Esophagus mucosa (tissue), 1 donor: ENCODE data around the gene MYL6. TPM values are rescaled to one million over a fixed set of nuclear protein-coding genes. Genes with fewer than 3 reads are reported as not detected.

Source experiments
- ATAC-seq: fragments of 200-7000 bp; cut with Tn5 transposase; one replicate; pipeline ENCODE4 v1.9.1; 2020
- total RNA-seq: library from RNA; stranded (reverse); gene quantifications from one replicate; pipeline ENCODE4 v1.2.4, GENCODE V29; 2023
- donor health status: DM: yes; HTN: yes; CAD: no.

Gene MYL6
- total RNA-seq, 1 donor from 2014 or later: 1,179 TPM

DNA sequence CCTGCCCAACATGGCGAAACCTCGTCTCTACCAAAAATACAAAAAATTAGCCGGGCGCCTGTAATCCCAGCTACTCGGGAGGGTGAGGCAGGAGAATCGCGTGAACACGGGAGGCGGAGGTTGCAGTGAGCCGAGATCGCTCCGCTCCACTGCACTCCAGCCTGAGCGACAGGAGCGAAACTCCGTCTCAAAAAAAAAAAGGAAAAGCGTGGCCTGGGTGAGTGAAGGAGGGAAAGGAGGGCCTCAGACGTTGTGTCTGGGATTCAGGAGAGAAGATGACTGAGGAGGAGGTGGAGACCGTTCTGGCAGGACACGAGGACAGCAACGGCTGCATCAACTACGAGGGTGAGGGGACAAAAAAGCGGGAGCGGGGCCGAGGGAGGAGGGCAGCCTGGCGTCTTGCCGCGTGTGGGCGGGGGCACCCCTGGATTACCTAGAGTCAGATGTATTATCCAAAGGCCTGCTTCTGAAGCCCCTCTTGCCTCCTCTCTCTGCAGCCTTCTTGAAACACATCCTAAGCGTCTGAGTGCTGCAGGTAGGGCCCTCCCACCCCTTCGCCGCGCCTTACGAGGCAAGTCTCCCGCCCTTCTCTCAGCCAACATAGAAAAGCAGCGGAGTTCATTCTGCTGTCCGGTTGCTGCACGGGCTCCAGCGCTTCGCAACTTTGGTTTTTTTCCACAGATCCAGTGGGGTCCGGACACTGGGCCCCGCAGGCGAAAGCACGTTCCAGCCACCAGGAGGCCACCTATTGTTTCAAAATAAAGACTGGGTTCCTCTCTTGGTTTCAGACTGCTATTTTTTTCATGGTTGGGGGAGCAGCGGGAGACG is 744 bp upstream of the MYL6 start:
- peak; percentile 31 for ATAC-seq

DNA sequence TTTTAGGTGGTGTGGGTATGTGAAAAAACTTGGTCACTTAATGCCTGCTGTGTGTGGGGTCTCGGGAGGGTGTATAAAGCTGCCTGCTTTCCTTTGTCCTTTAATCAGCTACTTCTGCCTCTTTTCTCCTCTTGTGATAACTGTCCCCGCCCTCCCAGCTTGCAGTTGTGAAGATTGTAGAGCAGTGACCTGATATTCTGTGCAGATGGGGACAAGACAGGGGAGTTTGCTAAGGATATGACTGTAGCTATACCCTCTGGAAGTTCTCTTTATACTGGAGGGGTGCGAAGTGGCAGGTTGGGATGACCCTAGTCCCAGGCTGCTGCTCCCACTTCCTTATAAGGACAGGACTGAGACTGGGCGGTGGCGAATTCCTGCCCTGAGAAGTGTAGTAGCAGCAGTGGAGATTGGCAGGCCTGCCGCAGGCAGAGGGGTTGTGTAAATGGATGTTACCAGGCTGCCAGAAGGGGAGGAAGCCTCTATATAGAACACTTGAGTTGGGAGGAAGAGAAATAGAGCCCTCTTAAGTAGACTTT is 835 bp downstream of the MYL6 start:
- ATAC-seq: peak; percentile 72

DNA sequence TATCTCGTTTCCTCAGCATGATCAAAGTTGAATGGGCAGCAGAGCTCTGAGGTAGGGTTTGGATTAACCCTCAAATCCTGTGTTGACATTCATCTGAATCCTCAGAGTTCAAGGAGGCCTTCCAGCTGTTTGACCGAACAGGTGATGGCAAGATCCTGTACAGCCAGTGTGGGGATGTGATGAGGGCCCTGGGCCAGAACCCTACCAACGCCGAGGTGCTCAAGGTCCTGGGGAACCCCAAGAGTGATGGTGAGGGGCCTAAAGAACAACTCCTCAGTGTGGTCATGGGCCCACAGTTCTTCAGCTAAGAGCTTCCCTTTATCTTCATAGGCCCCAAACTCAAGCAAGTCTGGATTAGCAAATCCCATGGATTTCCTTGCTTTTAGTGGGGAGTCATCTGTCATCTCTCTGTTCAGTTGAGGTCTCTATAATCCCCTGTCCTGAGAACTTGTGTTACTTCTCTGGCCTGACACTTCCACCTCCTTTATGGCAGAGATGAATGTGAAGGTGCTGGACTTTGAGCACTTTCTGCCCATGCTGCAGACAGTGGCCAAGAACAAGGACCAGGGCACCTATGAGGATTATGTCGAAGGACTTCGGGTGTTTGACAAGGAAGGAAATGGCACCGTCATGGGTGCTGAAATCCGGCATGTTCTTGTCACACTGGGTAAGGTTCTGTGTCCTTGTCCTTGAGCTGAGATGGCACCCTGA is 1.5 kb downstream of the MYL6 start:
- ATAC-seq: no peak

DNA sequence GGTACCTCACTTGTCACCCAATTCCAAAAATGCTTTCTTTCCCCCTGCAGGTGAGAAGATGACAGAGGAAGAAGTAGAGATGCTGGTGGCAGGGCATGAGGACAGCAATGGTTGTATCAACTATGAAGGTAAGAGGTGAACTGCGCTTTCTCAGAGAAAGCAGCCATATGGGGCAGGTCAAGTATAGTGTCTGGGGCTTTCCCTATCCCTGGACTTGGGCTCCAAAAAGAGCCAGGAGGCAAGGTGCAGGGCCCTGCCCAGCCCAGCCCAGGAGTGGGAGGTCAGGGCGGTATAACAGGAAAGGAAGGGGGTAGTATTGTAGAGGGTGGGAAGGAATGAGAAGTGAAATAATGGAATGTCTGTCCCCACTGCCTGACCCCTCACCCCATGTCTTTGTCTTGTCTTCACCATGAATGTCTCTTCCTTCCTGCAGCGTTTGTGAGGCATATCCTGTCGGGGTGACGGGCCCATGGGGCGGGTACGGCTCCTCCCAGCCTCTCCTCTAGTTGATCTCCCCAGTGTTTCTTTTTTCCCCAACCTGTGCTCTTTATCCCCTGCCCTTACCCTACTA is 2.1 kb downstream of the MYL6 start:
- peak; percentile 22 for ATAC-seq

DNA sequence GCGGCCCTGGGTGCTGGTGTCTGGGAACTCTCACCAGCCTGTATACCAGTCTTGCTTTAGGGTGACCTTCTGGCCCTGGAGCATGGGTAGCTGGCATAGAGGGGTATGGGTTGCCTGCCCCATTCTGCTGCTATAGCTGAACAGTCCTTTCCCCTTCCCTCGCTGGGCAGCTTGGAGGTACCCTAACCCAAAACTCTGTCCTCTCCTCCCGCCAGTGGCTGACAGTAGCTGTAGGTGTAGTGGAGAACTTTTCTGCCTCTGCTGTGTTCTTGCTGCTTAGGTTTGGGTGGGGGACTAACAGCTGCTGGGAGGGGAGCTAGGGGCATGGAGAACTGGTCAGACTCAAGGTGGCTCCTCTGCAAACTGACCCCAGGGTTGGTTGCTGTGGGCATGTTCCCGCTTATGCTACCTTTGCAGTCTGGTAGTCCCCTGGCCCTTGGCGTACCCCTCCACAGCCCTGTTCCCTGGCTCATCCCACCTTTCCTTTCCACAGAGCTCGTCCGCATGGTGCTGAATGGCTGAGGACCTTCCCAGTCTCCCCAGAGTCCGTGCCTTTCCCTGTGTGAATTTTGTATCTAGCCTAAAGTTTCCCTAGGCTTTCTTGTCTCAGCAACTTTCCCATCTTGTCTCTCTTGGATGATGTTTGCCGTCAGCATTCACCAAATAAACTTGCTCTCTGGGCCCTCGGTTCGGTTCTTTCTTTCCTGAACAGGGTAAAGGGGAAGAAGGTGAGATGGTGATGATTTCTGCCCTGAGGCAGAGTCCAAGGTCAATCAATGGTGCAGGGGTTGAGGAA is 2.9 kb downstream of the MYL6 start:
- no peak for ATAC-seq

DNA sequence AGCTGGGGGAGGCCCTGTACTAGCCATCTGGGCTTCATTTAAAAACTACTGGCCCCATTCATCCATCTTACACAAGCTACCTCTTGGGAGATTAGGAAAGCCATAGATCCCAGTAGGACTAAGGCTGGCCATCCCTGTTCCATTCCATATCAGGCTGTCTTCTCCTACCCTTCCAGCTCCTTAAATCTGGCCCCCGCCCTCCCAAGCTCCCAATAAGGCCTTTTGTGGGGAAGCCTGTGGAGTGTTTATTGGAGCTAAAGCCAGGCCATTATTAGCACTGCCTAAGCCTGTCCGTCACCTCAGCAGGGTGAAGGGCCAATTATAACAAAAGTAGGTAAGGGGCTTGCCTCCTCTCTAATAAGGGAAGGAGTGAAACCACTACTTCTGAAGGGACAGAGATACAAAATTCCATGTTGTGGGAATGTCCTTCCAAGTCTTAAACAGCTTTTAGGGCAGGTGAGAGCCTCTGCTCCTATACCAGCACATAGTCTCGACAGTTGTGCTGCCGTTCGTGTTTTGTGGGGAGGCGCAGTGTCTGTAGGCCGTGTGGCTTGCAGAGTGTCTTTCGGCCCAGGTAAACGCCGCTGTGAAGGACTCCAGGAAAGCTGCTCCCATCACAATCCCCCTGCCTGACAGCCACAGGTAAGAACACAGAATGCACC is 3.7 kb downstream of the MYL6 start:
- ATAC-seq: no peak

DNA sequence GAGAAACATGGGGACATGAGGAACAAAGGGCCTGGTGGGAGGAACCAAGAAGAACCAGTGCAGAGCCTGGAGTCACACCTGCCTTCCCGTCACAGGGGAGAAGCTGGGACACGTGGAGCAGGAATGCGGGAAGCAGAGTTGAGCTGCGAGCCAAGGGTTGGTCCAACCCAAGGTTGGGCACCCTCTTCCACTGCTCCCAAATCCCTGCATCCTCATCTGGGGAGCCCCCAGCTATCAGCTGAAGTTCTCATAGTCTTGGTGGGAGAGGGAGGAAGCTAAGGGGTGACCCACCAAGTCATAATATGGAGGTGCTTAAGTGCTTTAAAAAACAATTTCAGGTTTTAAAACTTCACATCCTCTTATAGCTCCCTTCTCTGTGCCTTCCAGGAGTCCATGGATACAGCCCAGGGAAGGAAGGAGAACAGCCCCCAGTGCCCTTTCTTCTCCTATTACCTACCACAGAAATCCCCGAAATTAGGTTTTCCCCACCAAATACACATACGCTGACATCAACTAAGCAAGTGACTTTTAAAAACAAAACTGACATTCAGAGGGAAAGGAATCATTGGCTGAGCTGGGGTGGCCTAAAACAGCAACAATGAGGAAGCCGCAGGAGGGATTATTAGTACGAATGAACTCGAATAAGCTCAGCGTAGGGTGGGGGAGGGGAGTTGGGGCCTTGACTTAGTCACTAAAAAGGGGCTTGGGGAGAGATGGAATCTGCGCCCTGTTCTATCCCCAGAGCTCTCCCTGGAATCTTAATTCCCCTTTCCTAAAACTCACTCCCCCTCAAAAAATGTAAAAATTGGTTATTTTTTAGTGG is 4.5 kb downstream of the MYL6 start:
- no peak for ATAC-seq

DNA sequence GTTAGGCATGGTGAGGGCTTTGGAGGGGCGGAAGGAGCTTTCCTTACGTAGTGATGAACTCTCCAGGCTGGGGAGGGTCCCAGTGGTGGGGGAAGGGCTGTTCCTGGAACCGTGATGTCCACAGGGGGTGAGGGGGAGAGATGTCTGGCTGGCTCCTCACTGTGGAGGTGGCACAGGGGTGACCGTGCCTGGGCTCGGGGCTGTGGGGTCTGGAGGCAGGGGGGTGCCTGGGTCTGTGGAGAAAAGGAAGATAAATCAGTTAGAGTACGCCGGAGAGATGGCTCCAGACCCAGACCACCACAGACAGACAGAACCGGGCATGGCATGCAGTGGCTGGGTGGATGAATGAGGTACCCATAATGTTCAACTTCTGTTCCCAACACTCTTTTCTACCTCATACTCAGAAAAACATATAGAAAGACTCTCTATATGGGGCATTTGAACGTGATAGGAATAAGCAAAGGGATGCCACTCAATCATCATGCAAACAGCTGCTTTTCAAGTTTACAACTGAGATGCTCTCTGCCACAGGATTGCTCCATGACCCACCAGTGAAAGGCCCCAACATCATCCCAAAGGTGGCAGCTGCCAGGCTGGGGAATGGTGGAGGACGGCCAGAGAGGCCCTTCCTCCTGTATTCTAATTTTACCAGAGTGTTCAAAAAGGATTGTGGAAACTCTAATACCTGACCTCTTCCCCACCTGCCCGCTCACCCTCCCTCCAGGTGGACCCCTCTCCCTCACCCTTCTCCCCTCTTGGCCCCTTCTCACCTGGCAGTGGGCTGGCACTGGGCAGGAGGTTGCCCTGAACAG is 5.6 kb downstream of the MYL6 start:
- peak; percentile 0 for ATAC-seq

DNA sequence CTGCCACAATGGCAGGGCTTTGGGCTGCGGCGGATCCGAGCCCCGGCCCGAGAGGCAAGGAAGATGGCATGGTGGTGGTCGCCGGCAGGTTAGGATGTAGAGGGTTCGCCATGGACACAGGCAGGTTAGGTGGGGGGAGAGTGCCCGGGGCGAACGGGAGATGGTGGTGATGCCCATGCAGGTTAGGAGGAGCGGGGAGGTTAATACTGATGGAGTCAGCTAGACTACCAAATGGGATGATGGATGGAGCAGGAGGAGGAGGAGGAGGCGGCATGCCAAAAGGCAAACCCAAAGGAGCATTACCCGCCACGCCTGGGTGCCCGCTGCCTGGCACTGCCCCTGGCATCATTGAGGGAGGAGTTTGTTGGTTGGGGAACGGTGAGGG is 6.2 kb downstream of the MYL6 start:
- ATAC-seq: peak; percentile 1

DNA sequence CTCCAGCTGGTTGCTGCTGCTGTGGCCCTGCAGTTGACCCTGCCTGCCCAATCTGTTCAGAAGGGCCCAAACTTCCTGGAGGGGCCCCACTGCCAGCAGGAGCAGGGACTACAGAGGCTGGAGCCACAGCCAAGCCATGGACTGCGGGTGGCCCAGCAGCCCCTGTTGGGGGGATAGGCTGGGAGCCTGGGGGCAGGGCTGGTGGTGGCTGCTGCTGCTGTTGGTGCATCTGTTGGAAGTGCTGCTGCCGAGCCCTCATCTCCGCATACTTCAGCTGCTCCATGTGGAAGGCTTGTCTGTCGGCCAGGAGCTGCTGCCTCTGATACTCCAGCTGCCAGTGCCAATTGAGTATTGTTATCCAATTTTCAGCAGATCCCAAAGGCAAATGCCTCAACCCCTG is 7.2 kb downstream of the MYL6 start:
- ATAC-seq: no peak

DNA sequence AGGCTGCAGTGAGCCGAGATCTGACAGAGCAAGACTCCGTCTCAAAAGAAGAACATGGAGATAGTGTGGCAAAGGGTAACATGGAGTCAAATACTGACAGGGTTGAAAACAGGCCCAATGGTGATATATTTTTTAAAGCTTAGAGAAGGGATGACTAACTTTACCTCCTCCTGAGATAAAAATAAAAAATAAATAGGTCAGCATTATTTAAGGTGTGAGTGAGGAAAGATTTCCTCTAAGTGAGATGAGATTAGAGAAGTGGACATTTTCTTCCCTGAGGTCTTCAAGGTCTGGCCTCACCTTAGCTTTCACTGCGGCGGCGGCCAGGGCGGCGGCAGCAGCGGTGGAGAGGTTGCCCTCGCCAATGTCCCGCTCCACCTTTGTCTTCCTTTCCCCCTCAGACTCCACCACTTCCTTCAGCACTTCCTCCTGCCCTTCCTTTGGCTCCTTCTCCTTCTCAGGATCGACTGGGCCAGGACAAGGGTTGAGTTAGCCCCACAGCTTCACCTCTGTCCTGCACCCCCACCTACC is 11.1 kb downstream of the MYL6 start:
- no peak for ATAC-seq

DNA sequence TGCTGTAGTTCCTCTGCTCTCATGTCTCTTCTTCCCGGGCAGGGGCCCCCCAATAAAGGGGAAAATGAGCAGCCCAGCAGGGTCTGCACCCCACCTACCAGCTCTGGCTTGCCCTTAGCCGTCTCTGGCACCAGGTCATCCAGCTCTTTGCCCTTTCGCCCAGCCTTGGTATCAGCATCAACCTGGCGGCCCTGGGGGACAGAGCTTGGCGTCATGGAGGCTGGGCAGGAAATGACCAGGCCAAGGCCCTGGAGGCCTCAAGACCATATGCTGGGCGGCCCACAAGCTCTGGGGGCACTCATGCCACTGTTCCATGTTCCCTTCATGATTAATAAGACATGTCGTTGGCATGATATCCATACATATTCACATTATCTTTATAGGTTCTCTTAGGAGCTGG is 14.7 kb downstream of the MYL6 start:
- ATAC-seq: no peak

DNA sequence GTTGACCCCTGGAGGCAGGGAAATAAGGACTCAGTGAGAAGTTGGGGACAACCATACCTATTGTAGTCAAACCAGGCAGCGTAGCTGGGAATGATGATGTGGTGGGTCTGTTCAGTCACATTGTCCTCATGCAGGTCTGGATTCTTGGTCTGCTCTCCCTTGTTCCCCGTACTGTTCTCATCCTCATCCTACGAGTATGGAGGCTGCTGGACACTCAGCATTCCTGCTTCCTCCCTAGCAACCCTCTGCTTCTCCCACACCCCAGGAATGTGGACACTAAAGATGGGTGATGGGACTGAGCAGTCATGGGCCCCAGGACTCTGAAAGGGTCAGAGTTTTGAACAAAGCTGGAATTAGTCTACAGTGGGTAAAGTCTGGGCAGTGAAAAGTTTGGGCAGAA is 20.2 kb downstream of the MYL6 start:
- no peak for ATAC-seq

DNA sequence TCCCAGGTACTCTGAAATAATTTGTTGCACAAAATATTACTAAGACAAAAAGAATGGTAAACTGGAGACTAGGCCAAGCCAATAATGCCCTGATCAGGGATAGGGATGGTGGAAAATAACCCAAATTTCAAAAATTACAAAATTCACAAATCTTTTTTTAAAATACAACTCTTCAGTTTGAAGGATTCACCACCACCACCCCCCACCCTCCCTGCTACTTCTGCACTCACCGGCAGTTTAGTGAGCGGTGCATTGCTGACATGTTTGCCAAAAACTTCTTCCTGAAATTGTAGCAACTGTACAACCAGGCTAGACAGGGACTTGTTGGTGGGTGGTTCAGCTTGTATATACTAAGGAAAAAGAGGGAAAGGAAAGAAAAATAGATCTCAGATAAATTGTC is 28.8 kb downstream of the MYL6 start:
- ATAC-seq: no peak

DNA sequence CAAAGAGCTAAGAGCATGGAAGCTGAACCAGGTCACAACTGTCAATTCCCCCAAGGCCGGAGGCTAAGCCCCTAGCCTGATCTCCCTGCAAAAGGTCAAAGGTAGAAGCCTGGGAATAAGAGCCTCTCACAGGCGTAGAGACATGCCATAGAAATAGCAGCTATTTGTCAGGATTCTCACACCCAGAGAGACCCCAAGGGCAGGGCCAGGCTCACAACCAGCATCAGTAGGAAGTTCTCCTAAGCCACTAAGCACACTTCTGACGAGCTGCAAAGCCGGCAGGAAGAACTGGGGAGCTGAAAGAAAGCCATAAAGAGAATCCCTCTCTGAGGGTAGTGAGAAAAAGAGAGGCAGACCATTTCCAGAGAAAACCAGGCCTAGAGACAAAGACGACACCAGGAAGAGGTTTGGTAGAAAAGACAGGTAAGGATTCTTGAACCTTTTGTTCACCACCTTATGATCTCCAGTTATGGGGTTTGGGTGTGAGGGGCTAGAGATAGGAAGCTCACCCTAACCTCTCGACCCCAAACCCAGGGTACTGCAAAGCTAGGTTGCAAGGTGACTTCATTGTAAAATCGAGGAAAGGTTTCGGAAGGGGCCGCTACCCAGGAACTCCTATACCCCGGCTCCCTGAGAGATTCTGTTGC is 30.1 kb downstream of the MYL6 start:
- ATAC-seq: no peak

DNA sequence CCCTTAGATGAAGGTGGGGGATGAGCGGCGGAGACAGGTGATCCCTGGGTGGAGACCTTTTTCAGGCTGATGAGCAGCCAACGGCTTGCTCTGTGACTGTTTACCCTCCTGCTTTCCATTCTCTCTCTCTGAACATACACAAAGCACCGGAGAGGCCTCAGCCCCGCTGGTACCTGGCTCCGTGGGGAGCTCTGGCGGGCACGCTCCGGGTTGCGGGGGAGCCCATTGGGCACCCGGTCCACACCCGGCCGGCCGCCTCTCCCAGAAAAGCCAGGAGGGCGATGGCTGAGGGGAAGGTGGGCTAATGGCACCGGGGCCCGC is 30.6 kb downstream of the MYL6 start:
- peak; percentile 5 for ATAC-seq

DNA sequence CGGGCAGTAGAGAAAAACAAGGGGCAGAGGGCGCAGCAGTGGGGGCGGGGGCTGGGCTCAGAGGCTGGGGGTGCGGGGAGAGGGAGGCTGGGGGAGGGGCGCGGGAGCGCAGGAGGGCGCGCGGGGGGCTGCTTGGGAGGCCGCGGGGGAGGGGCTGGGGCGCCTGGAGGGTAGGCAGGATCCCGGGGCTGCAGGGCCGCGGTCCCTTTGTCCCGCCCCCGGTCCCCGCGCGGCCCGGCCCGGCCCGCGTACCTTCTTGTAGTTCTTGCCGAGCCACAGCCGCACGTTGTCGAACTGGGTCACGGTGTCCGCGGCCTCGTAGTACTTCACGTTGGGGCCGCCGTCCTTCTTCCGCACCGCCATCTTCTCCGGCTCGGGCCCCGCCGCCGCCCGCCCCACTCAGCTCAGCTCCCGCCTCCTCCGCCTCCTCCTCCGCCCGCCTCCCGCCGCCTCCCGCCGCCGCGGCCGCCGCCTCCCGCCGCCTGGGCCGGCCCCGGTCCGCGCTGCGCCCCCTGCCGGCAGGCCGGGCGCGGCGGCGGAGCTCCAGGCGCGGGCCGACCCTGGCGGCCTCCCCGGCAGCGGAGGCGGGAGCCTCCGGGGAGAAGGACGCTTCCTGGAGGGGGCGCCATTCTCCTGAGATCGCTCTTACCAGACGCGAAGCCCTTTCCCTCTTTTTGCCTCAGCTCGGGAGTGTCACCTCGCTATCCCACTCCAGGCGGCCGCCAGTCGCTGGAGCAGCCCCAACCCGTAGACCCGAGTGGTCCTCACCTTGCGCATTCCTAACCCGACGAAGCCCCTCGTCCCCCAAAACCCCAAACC is 31.1 kb downstream of the MYL6 start, which contains the start of gene SMARCC2:
SMARCC2 (minus strand) TSS at position 385 of the 819 bp plus-strand sequence; CDS start at position 363, 22 bp downstream.
- ATAC-seq: peak; percentile 88

DNA sequence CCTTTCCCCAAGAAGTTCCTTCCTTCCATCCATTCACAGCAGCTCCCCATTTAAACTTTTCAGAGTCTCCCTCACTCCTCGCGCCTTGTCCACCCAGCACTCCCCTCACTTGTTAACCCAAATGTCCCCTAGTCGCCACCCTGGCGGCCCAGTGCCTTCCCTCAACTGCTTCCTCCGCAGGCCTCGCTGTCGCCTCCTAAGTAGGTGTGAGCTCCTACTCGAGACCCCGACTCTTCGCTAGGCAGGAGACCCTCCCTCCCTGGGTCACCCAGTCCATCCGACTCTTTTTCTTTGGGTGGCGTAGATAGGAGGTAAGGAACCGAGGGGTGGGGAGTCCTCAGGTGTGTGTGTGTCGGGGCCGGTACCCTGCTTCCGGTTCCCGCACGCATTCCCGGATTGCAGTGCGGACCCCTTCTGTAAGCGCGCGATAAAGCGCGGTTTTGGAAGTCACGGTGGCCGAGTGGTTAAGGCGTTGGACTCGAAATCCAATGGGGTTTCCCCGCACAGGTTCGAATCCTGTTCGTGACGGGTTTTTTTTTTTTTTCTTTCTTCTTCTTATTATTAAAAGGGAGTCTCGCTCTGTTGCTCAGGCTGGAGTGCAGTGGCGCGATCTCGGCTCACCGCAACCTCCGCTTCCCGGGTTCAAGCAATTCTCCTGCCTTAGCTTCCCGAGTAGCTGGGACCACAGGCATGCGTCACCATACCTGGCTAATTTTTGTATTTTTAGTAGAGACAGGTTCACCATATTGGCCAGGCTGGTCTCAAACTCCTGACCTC is 31.9 kb downstream of the MYL6 start:
- peak; percentile 59 for ATAC-seq
